Omental fat pad (tissue), 4 donors: ENCODE results near the gene TAOK3. TPM values are rescaled to one million over a fixed set of nuclear protein-coding genes. Genes with fewer than 3 reads are reported as not detected.

Source experiments
- ATAC-seq: fragments of 150-250 bp; one replicate; pipeline ENCODE4 v1.9.1; 2016; ENCODE audit warnings: mild to moderate bottlenecking, moderate library complexity; ENCODE audit not compliant: low FRiP score
- DNase-seq: peaks from one replicate; pipeline ENCODE4 v3.0.0-alpha.2; 2019; ENCODE audit warnings: low spot score
- CTCF ChIP-seq, 3 donors: fragments of 450-650 bp; IDR thresholded peaks; one replicate each; pipeline ENCODE4 v1.5.1; 2016 to 2017; ENCODE audit warnings: antibody characterized with exemption in 3 of 3, mild to moderate bottlenecking in 3 of 3, moderate library complexity in 2 of 3
- total RNA-seq, 4 donors: library from RNA; depleted of rRNA; stranded (reverse); fragments of >200 nt; gene quantifications; one replicate each; pipeline ENCODE4 v1.1.0, GENCODE V29; 2016

Gene TAOK3
- total RNA-seq, 4 donors from 2014 or later, result 35.5 to 47.4 (median 40.7) TPM

GRCh38 chr12:118328486-118329330 is 44.0 kb downstream of the TAOK3 start:
- TF ChIP-seq CTCF (IDR thresholded peaks at IDR 0.05), result no peak
- ATAC-seq (no peak), DNase-seq (no peak)

DNA sequence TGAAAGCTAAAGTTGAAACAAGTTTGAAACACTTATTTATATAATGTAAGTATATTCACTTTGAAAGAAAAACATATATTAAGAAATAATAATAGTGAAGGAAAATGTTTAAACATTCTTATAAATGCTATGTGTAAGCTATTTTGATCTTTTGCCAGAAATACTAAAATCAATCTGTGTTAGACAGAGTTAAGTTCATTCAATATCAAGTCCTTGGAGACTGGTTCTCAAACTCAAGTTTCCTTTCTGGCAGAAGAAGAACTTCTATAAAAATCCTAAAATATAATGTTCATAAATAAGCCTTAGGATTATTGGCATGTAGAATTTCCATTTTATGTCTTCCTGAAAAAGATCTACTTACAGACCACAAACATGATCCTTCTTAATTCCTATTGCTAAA is 45.3 kb downstream of the TAOK3 start:
- no peak for ATAC-seq
- TF ChIP-seq CTCF (IDR thresholded peaks at IDR 0.05), result no peak
- DNase-seq, result no peak

GRCh38 chr12:118326991-118327390 is 45.7 kb downstream of the TAOK3 start:
- TF ChIP-seq CTCF (IDR thresholded peaks at IDR 0.05), result no peak
- no peak for DNase-seq
- no peak for ATAC-seq

GRCh38 chr12:118325081-118325480 is 47.6 kb downstream of the TAOK3 start:
- ATAC-seq (no peak), DNase-seq (no peak)
- no peak for TF ChIP-seq CTCF (IDR thresholded peaks at IDR 0.05)

DNA sequence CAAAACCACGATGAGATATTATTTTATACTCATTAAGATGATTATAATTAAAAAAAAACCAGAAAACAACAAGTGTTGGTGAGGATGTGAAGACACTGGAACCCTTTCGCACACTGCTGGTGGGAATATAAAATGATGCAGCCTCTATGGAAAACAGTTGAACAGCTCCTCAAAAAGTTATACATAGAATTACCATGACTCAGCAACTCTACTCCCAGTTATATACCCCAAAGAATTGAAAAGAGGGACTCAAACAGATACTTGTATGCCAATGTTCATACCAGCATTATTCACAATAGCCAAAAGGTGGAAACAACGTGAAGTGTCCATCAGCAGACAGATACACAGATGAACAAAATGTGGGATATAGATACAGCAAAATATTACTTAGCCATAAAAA is 53.1 kb downstream of the TAOK3 start:
- no peak for TF ChIP-seq CTCF (IDR thresholded peaks at IDR 0.05)
- ATAC-seq, result no peak
- no peak for DNase-seq

DNA sequence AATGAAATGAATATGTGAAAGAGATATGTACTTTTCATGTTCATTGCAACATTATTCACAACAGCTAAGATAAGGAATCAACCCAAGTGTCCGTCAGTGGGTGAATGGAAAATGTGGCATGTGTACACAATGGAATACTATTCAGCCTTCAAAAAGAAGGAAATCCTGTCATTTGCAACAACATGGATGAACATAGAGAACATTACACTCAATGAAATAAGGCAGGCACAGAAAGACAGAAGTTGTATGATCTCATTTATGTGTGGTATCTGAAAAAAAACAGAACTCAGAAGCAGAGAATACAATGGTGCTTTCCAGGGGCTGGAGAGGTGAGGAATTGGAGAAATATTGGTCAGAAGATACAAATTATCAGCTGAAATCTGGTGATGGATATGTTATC is 54.0 kb downstream of the TAOK3 start:
- no peak for TF ChIP-seq CTCF (IDR thresholded peaks at IDR 0.05)
- ATAC-seq, result no peak

DNA sequence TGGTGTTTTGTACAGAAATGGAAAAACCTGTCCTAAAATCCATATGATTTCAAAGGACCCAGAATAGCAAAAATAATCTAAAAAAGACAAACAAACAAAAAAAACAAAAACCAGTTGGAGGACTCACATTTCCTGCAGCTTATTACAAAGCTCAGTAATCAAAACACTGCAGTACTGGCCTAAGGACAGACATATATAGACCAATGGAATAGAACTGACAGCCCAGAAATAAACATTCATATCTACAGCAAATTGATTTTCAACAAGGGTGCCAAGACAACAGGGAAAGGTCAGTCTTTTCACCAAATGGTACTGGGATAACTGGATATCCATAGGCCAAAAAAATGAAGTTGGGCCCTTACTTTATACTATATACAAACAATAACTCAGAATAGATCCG is 55.0 kb downstream of the TAOK3 start:
- DNase-seq (no peak), ATAC-seq (no peak)
- no peak for TF ChIP-seq CTCF (IDR thresholded peaks at IDR 0.05)

More for the DNA sequence above, 54.0 kb downstream of the TAOK3 start:
- no peak for DNase-seq
